ENCODE data around the gene CCDC152. TPM values are rescaled to one million over a fixed set of nuclear protein-coding genes. Genes with fewer than 3 reads are reported as not detected.

The CCDC152 gene
- polyA plus RNA-seq, 1 donor (not counting 4 experiments of a cell fraction or from before 2014, with no cell fraction given): 0.71 TPM

DNA sequence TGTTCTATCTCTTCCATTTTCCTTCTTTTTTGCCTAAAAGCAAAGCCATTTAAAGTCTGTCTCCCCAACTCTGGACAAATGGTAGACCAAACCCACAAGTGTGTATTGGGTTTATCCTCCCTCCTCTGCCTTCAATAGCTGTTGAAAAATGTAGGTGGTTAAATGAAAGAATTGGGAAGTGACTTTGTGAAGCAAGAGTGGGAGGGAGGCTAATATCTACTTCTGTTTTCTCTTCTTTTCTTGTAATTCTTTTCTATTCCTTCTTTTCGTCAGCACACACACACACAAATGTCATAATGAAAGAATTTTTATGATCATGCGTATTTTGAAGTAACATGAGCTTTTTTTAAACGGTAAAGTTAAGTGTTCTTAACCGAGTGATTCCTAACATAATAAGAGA lies 3.8 kb downstream of the CCDC152 start:
- Histone ChIP-seq H3K9me1 (ENCODE audit: control insufficient read depth, extremely low read depth, insufficient read depth, low read length) (no peaks in the 10 kb centered on the region), H3K79me2 (ENCODE audit: control insufficient read depth, insufficient read depth, low read length) (no peaks in the 10 kb centered on the region), H3K4me1 (ENCODE audit: control insufficient read depth, extremely low read depth, insufficient read depth, low read length) (no peaks in the 10 kb centered on the region), H3K4me2 (ENCODE audit: control insufficient read depth, extremely low read depth, insufficient read depth, low read depth, low read length) (no peak overlapping the region), H3K9ac (ENCODE audit: control insufficient read depth, extremely low read depth, insufficient read depth, low read length) (no peak overlapping the region), H4K20me1 (ENCODE audit: control insufficient read depth, extremely low read depth, insufficient read depth, low read length) (no peaks in the 10 kb centered on the region), H3K27ac (ENCODE audit: control insufficient read depth, insufficient read depth, low read length) (no peak overlapping the region), H2AFZ (ENCODE audit: control insufficient read depth, low read length) (no peak overlapping the region), H3K9me3 (ENCODE audit: control insufficient read depth, low read depth, low read length) (no peaks in the 10 kb centered on the region), H3K36me3 (ENCODE audit: control insufficient read depth in 2 of 2, extremely low read depth in 1 of 2, insufficient read depth in 2 of 2, low read length in 2 of 2) (no peaks in the 10 kb centered on the region), H3K27me3 (ENCODE audit: control insufficient read depth, extremely low read depth, insufficient read depth, low read length) (no peaks in the 10 kb centered on the region), H3K4me3 (ENCODE audit: control insufficient read depth in 2 of 3, extremely low read depth in 1 of 3, insufficient read depth in 2 of 3, low read depth in 1 of 3, low read length in 3 of 3) (no peak overlapping the region)
- dilution Hi-C loops (cut with MboI; ENCODE audit: extremely low pct_ligation_motif_present, low sequenced_read_pairs): no loop called here
- no peak for FAIRE-seq
- no peak for DNase-seq (ENCODE audit: low read depth, low spot score)
- TF ChIP-seq EZH2 (IDR thresholded peaks at IDR 0.05; ENCODE audit: low read length): no peak
- TF ChIP-seq, protein P1, sequence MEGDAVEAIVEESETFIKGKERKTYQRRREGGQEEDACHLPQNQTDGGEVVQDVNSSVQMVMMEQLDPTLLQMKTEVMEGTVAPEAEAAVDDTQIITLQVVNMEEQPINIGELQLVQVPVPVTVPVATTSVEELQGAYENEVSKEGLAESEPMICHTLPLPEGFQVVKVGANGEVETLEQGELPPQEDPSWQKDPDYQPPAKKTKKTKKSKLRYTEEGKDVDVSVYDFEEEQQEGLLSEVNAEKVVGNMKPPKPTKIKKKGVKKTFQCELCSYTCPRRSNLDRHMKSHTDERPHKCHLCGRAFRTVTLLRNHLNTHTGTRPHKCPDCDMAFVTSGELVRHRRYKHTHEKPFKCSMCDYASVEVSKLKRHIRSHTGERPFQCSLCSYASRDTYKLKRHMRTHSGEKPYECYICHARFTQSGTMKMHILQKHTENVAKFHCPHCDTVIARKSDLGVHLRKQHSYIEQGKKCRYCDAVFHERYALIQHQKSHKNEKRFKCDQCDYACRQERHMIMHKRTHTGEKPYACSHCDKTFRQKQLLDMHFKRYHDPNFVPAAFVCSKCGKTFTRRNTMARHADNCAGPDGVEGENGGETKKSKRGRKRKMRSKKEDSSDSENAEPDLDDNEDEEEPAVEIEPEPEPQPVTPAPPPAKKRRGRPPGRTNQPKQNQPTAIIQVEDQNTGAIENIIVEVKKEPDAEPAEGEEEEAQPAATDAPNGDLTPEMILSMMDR (optimal IDR thresholded peaks at IDR 0.05 in 1 of 3, IDR thresholded peaks at IDR 0.05 in 1 of 3, conservative IDR thresholded peaks at IDR 0.05 in 1 of 3; ENCODE audit: extremely low read depth in 1 of 3, insufficient read depth in 2 of 3, low read length in 3 of 3): no peak

DNA sequence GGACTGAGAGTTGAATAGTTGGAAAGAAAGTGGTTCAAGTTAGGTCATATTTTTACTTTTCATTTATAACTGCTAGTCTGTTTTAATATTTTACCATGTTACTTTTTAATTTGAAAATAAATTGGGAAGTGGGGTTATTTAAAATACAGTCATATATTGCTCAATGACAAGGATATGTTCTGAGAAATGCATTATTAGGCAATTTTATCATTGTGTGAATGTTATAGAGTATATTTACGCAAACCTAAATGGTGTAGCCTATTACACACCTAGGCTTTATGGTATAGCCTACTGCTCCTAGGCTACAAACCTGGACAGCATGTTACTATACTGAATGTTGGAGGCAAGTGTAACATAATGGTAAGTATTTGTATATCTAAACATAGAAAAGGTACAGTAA lies 5.2 kb downstream of the CCDC152 start:
- no peak for FAIRE-seq
- Histone ChIP-seq H3K9me3 (ENCODE audit: control insufficient read depth, low read depth, low read length) (no peaks in the 10 kb centered on the region), H2AFZ (ENCODE audit: control insufficient read depth, low read length) (no peak overlapping the region), H3K36me3 (ENCODE audit: control insufficient read depth in 2 of 2, extremely low read depth in 1 of 2, insufficient read depth in 2 of 2, low read length in 2 of 2) (no peaks in the 10 kb centered on the region), H3K27me3 (ENCODE audit: control insufficient read depth, extremely low read depth, insufficient read depth, low read length) (no peaks in the 10 kb centered on the region), H3K79me2 (ENCODE audit: control insufficient read depth, insufficient read depth, low read length) (no peaks in the 10 kb centered on the region), H3K27ac (ENCODE audit: control insufficient read depth, insufficient read depth, low read length) (no peak overlapping the region), H3K9ac (ENCODE audit: control insufficient read depth, extremely low read depth, insufficient read depth, low read length) (no peak overlapping the region), H3K4me3 (ENCODE audit: control insufficient read depth in 2 of 3, extremely low read depth in 1 of 3, insufficient read depth in 2 of 3, low read depth in 1 of 3, low read length in 3 of 3) (no peak overlapping the region), H4K20me1 (ENCODE audit: control insufficient read depth, extremely low read depth, insufficient read depth, low read length) (no peaks in the 10 kb centered on the region), H3K4me1 (ENCODE audit: control insufficient read depth, extremely low read depth, insufficient read depth, low read length) (no peaks in the 10 kb centered on the region), H3K4me2 (ENCODE audit: control insufficient read depth, extremely low read depth, insufficient read depth, low read depth, low read length) (no peak overlapping the region), H3K9me1 (ENCODE audit: control insufficient read depth, extremely low read depth, insufficient read depth, low read length) (no peaks in the 10 kb centered on the region)
- dilution Hi-C loops (cut with MboI; ENCODE audit: extremely low pct_ligation_motif_present, low sequenced_read_pairs): no loop called here
- DNase-seq (ENCODE audit: low read depth, low spot score): no peak
- TF ChIP-seq EZH2 (IDR thresholded peaks at IDR 0.05; ENCODE audit: low read length): no peak
- TF ChIP-seq, protein P1 (optimal IDR thresholded peaks at IDR 0.05 in 1 of 3, IDR thresholded peaks at IDR 0.05 in 1 of 3, conservative IDR thresholded peaks at IDR 0.05 in 1 of 3; ENCODE audit: extremely low read depth in 1 of 3, insufficient read depth in 2 of 3, low read length in 3 of 3): no peak
